MM.1S (cell line): ENCODE measurements around the gene SGSH.

Experiments
- EZH2 ChIP-seq: fragments of 300-600 bp; sonication (generic); optimal IDR thresholded peaks from 2 replicates; pipeline ENCODE3; 2017; ENCODE audit warnings: low read depth, mild to moderate bottlenecking, antibody characterized with exemption, low read length, mixed read lengths
- EZH2phosphoT487 ChIP-seq: fragments of 300-600 bp; sonication (generic); IDR thresholded peaks from 2 replicates; pipeline ENCODE4 v1.6.1; 2018; ENCODE audit warnings: antibody characterized with exemption, low read length
- TF ChIP-seq, protein P1 (sequence below): fragments of 300-600 bp; sonication (generic); IDR thresholded peaks from 2 replicates; pipeline ENCODE4 v1.5.1; 2016; ENCODE audit warnings: antibody characterized with exemption, low read length, mixed read lengths

DNA sequence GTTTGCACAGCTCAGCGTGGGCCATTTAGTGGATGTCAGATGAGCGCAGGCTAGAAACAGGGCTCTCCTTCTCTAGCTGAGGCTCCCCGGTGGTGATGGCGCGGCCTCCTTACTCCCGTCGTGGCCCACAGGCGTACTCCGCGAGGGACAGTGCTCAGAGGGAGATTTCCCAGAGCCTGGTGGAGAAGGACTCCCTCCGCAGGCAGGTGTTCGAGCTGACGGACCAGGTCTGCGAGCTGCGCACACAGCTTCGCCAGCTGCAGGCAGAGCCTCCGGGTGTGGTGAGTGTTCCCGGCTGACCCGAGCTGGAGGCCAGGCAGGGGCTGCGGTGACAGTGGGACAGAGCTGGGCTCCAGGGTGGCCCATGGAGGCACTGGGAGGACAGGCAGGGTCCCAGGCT is 28.9 kb downstream of the SGSH start:
- TF ChIP-seq, protein P1, sequence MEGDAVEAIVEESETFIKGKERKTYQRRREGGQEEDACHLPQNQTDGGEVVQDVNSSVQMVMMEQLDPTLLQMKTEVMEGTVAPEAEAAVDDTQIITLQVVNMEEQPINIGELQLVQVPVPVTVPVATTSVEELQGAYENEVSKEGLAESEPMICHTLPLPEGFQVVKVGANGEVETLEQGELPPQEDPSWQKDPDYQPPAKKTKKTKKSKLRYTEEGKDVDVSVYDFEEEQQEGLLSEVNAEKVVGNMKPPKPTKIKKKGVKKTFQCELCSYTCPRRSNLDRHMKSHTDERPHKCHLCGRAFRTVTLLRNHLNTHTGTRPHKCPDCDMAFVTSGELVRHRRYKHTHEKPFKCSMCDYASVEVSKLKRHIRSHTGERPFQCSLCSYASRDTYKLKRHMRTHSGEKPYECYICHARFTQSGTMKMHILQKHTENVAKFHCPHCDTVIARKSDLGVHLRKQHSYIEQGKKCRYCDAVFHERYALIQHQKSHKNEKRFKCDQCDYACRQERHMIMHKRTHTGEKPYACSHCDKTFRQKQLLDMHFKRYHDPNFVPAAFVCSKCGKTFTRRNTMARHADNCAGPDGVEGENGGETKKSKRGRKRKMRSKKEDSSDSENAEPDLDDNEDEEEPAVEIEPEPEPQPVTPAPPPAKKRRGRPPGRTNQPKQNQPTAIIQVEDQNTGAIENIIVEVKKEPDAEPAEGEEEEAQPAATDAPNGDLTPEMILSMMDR, result no peak
- TF ChIP-seq EZH2 (no peak), EZH2phosphoT487 (no peak)
